ENCODE results near the gene RTL10.

The RTL10 gene

DNA sequence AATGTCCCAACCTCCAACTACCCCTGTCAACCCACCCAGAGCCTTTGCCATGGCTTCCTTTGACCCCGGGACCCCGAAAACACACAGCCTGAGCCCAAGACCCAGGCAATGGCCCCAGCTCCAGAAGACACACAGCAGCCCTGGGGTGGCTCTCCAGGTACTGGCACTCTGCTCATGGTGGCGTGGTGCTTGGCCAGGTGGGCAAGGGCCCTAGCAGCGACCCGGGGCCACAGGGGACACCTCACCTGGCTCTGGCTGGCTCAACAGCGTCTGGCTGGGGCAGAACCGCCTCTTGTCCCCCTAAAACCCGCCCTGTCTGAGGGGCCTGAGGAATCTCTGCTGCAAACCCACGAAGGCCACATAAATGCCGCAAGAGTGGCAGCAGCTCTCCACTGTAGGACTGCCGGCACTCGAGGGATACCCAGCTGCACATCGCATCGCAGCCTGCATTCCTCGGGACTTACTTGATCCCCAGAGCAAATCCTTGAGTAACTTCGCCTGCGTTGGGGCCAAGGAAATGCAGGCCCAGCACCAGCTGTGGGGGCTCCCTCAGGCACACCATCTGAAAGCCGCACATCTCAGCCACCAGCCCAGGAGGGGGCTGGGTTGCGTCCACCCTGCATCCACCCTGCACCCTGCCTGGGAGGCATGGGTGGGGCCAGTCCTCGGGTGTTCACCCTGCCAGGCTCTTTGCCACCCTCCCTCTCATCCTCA is 23.1 kb upstream of the RTL10 start:
- DNase-seq (ENCODE audit: insufficient read length, low spot score) (no peak), FAIRE-seq (no peak)

- no peak for FAIRE-seq
- DNase-seq (ENCODE audit: insufficient read length, low spot score): no peak
Observed at GRCh38 chr22:19876941-19877625, 22.4 kb upstream of the RTL10 start.

GRCh38 chr22:19876314-19876940 is 21.8 kb upstream of the RTL10 start:
- DNase-seq (ENCODE audit: insufficient read length, low spot score) (no peak), FAIRE-seq (no peak)

DNA sequence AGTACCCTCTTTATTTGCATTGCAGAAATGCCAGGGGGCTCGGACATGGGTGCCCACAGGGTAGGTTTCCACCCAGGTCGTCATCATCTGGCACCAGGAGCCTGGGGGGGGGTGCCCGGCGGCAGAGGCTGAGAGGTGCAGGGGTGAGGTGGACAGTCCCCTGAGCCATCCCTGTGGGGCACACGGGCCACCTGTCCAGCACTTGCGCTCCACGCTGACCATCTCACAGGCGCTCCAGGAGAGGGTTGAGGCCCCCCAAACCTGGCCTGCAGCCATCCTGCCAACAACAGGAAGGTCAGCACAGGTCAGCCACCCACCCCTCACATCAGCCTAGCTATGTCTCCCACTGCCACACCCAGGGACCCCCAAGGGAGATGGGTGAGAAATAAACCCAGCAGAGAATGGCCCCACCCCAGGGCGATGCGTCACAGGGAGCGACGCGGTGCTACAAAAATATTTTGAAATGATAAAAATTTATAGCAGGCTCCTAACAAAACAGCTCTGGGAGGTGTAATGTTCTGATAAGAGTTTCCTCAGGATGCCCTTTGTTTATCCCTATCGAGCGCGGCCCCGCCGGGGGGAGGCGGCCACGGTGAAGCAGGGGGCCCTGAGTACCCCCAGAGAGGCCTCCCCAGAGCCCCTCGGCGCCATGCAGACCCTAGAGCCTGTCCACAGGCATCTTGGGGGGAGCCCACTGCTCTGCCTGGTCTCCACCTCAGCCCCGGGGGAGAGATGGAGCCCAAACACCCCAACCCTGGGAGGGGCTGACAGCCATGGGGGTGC is 21.0 kb upstream of the RTL10 start:
- FAIRE-seq: no peak
- DNase-seq (ENCODE audit: insufficient read length, low spot score): no peak

DNA sequence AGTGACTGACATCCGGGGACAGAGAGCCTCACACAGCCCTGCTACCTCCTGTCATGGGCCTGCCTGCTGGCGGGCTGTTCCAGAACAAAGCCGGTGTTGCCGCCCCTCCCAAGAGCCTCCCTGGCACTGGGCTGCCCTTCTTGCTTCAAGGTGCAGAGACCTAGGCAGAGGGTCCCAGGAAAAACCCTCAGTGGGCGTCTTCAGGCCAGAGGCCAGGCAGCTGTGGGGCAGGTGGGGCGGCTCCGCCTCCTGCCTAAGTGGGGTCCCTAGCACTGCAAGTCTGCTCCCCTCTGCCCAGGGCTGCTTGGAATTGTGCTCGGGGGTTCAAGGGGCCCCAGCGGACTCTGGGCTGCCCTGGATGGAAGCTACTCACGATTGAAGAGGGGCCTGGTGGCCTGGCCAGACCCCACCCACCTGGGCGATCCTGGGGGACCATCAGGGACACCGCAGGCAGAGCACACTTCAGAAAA is 20.4 kb upstream of the RTL10 start:
- DNase-seq (ENCODE audit: insufficient read length, low spot score) (no peak), FAIRE-seq (no peak)

DNA sequence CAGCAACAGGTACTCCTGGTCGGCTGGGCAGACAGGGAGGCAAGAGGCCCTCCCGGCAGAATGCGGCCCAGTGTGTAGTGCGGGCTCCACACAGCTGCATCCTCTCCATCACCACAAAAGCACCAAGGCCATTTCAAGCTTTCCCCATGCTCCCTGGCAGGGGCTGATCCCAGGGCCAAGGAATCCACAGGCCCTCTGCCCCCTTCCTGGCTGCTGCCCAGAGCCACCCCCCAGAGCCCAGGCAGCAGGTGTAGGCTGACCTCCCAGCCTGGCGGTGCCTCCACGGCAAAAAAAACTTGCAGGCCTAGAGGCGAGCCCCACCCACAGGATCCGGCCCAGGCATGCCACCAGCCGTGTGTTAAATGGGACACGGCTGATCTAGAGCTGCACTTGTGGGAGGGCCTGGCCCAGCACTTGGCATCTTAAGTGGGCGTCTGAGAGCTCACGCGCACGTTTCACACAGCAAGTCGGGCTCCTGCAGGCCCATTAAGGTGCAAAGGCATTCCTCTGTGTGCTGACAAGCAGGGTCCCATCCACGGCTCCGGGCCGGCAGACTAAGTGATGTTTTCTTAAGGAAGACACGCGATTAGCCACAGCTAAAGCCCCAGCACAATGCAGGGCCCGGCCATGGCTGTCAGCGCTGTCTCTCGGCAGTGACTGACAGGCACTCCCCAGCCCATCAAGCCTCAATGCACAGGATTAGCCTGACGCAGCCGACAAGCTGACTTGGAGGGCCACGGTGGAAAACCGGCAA is 19.8 kb upstream of the RTL10 start:
- FAIRE-seq: no peak
- no peak for DNase-seq (ENCODE audit: insufficient read length, low spot score)

DNA sequence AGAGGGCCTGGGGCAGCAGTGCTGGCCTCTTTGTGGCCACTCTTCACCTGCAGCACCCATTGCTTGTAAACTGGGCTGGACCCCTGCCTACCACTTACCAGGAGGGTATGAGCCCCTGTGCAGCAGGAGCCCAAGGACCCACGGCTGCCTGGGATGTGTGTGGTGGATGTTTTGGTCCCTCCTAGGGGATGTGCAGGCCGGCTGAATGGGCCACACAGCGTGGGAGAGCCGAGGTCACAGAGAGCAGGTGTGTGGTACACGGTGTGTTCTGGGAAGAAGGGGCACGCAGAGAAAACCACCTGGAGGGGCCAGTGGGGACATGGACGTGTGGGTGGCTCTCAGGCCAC is 19.3 kb upstream of the RTL10 start:
- no peak for DNase-seq (ENCODE audit: insufficient read length, low spot score)

GRCh38 chr22:19873138-19873959 is 18.7 kb upstream of the RTL10 start:
- DNase-seq (ENCODE audit: insufficient read length, low spot score) (no peak), FAIRE-seq (no peak)

More for the DNA sequence above, 19.3 kb upstream of the RTL10 start:
- FAIRE-seq: no peak

DNA sequence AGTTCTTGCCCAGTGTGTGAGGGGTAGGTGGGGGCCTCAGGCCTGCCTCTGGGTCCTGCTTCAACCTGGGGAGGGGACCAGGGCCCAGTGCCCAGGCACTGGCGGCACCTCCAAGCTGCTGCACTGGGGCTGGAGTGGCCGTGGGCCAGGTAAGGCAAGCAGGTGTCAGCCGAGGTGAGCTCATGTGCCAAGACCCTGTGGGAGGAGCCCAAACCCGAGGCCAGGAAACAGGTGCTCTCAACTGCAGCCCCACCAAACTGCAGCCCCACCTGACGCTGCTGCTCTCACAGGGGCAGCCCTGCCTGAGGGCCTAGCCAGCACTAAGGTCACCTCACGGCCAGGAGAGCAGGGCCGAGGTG is 18.1 kb upstream of the RTL10 start:
- no peak for DNase-seq (ENCODE audit: insufficient read length, low spot score)
- no peak for FAIRE-seq

GRCh38 chr22:19871845-19872778 is 17.4 kb upstream of the RTL10 start:
- FAIRE-seq: no peak

DNA sequence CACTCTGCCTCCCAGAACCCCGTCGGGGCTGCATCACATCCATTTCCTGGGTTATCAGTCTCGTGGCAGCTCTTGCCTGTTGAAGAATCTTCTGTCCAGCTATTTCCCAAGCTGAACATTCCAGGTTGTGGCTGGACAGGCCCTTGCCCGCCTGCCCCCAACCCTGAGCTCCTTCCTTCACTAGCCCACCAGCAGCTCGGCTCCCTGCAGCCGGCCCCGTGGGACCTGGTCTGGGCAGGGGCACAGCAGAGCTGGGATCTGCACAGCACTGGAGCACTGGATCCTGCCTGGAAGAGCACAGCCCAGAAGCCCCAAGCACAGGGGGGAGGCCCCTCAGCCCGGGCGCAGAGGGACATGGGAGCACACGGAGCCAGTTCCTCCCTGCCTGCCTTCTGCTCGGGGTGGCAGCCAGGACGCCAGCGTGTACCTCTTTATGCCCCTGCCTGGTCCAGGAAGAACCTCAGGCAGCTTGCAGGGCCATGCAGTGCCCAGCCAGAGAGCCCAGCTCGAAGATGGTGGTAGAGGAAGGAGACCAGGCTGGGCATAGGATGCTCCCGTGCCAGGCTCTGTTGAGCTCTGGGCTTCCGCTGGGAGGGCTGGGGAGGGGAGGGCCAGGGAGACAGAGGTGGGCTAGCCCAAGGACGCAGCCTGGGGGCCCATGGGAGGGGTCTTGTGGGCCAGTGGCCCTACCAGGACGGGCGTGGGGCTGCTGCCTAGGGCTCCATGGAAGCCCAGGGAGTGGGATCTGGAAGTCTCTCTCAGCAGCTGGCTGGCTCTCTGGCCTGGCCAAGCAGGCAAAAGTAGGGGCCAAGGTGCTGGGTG is 16.6 kb upstream of the RTL10 start:
- no peak for DNase-seq (ENCODE audit: insufficient read length, low spot score)
- FAIRE-seq: no peak

More at GRCh38 chr22:19871845-19872778, 17.4 kb upstream of the RTL10 start:
- no peak for DNase-seq (ENCODE audit: insufficient read length, low spot score)

DNA sequence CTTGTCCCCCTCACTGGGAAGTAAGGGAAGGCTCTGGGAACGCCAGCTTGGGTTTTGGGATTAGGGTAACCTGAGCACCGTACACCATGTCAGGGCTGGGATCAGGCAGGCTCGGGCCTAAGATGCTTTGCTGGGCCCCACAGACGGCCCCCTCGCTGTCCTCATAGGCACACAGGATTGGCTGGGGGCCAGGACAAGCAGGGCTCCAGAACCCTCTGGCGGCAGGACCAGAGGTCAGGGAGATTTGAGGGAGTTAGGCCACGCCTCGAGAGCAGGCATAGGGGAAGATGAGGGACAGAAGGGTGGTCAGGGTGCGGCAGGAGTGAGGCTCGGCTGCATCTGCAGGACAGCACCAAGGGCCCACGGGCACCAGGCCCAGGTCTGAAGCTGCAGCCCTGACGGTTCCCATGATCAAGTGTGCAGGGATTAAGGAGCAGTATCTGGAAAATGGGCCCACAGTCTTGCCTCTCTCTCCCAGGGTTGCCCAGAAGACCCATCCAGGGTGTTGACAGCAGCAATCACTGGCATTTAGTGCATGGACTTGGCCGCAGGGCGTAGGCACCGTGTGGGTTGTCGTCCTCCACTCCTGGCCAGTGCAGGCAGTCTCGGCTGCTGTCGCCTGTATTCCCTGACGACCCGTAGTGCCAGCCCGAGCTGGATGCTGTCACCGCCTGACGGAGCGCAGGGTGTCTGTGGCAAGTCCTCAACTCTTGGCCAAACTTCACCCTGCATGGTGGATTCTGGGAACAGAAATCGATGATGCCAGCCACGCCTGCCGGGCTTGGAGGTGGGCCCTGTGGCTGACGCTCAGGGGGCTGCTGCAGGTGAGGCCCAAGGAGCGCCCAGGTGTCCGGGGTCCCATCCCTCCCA is 15.7 kb upstream of the RTL10 start:
- no peak for DNase-seq (ENCODE audit: insufficient read length, low spot score)
- FAIRE-seq: no peak

GRCh38 chr22:19869497-19870152 is 15.0 kb upstream of the RTL10 start:
- no peak for FAIRE-seq
- no peak for DNase-seq (ENCODE audit: insufficient read length, low spot score)

DNA sequence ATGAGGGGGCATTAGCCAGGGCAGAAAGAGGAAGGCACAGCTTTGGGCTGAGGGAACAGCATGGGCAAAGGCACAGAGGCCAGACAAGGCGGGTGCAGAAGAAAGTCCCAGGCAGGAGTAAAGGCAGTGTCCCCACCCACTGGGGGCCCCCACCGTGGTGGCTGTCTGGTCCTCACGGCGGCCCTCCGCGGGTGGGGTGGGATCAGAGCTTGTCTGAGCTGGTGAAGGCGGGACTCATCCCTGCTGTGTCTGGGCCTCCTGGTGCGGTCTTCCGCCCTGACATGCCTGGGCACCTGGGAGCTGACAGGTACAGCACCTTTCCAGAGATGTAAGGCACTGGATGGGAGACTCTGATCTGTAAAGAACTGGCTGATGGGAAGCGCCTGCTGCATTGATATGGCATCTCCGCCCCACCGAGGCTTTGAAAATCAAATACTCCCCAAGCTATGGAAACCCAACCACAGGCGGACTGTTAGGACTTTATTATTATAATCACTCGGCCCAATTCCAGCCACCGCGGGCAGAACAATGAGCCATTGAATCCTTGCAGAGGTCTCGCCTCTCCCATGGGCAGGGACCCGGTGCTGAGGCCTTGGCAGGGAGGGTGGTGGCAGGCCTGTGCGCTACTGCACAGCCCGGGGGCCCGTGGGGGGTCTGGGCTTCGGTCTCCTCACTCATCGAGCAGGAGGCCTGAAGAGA is 14.2 kb upstream of the RTL10 start:
- FAIRE-seq (no peak), DNase-seq (ENCODE audit: insufficient read length, low spot score) (no peak)

DNA sequence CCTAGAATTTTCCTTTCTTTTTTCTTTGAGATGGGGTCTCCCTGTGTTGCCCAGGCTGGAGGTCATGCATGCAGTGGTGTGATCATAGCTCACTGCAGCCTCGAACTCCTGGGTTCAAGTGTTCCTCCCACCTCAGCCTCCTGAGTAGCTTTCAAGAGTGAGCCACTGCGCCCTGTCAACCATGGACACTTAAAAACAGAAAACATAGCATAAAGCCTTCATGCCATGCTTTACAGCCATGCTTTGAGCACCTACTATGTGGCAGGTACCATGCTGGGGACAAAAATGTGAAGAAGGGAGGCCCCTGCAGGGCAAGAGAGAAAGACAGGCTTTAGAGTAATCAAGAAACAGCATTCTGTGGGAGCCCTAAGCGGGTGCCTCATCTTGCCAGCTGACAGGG is 13.7 kb upstream of the RTL10 start:
- no peak for FAIRE-seq
- no peak for DNase-seq (ENCODE audit: insufficient read length, low spot score)

DNA sequence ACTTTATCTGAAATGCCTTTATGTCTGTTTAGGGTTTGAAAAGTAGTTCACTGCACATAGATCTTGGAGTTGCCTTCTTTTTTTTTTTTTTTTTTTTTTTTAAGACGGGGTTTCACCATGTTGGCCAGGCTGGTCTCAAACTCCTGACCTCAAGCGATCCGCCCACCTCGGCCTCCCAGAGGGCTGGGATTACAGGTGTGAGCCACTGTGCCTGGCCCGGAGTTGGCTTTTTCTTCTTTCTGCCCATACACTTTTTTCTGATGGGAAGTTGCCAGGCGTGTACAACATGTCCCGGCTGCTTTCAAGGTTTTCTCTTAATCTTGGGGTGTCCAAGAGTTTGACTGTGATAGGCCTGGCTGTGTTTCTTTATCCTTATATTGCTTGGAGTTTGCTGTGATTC is 12.9 kb upstream of the RTL10 start:
- DNase-seq (ENCODE audit: insufficient read length, low spot score) (no peak), FAIRE-seq (no peak)
